ENCODE data around the gene STARD8. TPM values are rescaled to one million over a fixed set of nuclear protein-coding genes. Genes with fewer than 3 reads are reported as not detected.
A peak's percentile ranks its signal among the peaks of the same experiment; 100 is the strongest.

STARD8 gene
- total RNA-seq, 1 donor from 2014 or later, result 1.7 TPM

DNA sequence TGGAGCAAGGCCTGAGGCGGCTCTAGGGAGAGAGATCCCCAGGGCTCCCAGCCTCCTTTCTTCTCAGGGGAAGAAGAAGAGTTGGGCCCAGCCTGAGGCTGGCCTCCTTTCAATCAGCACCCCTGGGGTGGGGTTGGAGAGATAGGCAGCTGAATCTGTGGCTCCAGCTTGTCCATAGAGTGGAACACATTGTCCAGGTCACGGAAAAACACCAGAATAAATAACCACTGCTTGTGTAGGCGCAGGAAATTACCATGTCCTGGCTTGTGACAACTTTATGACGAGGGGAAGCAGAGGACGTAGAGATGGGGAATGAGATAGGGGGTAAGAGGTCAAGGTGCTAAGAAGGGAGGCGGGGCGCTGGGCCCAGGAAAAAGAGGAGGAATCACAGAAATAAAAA, 100.6 kb downstream of the STARD8 start:
- DNase-seq (ENCODE audit: extremely low spot score, unreplicated experiment), result peak; percentile 64
- H3K9me3 Mint-ChIP-seq (ENCODE audit: unreplicated experiment), result peaks cover 10% of the 10 kb centered on the region
- no peaks in the 10 kb centered on the region for H3K4me1 Mint-ChIP-seq (ENCODE audit: unreplicated experiment)
- H3K27me3 Mint-ChIP-seq (ENCODE audit: unreplicated experiment), result no peaks in the 10 kb centered on the region
- no peak overlapping the region for H3K4me3 Mint-ChIP-seq (ENCODE audit: unreplicated experiment)
- H3K36me3 Mint-ChIP-seq (ENCODE audit: unreplicated experiment), result no peaks in the 10 kb centered on the region
- TF ChIP-seq, protein P1, sequence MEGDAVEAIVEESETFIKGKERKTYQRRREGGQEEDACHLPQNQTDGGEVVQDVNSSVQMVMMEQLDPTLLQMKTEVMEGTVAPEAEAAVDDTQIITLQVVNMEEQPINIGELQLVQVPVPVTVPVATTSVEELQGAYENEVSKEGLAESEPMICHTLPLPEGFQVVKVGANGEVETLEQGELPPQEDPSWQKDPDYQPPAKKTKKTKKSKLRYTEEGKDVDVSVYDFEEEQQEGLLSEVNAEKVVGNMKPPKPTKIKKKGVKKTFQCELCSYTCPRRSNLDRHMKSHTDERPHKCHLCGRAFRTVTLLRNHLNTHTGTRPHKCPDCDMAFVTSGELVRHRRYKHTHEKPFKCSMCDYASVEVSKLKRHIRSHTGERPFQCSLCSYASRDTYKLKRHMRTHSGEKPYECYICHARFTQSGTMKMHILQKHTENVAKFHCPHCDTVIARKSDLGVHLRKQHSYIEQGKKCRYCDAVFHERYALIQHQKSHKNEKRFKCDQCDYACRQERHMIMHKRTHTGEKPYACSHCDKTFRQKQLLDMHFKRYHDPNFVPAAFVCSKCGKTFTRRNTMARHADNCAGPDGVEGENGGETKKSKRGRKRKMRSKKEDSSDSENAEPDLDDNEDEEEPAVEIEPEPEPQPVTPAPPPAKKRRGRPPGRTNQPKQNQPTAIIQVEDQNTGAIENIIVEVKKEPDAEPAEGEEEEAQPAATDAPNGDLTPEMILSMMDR (IDR thresholded peaks at IDR 0.05), result no peak
- no peak overlapping the region for H3K27ac Mint-ChIP-seq (ENCODE audit: unreplicated experiment)

DNA sequence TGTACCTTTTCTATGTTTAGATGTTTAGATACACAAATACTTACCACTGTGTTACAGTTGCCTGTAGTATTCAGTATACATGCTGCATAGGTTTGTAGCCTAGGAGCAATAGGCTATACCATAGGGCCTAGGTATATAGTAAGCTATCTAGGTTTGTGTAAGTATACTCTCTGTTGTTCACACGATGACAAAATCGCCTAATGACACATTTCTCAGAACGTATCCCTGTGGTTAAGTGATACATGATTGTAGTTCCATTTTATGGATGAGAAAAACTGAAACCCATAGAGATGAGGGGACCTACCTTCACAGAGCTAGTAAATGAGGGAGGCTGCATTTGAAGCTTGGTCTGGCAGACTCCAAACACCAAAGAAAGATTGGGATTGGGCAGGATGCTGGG, 102.0 kb downstream of the STARD8 start:
- Mint-ChIP-seq H3K27me3 (ENCODE audit: unreplicated experiment) (no peaks in the 10 kb centered on the region), H3K4me1 (ENCODE audit: unreplicated experiment) (no peaks in the 10 kb centered on the region), H3K4me3 (ENCODE audit: unreplicated experiment) (no peak overlapping the region), H3K36me3 (ENCODE audit: unreplicated experiment) (no peaks in the 10 kb centered on the region), H3K9me3 (ENCODE audit: unreplicated experiment) (peaks cover 5% of the 10 kb centered on the region), H3K27ac (ENCODE audit: unreplicated experiment) (no peak overlapping the region)
- DNase-seq (ENCODE audit: extremely low spot score, unreplicated experiment), result no peak
- TF ChIP-seq, protein P1 (IDR thresholded peaks at IDR 0.05), result no peak

DNA sequence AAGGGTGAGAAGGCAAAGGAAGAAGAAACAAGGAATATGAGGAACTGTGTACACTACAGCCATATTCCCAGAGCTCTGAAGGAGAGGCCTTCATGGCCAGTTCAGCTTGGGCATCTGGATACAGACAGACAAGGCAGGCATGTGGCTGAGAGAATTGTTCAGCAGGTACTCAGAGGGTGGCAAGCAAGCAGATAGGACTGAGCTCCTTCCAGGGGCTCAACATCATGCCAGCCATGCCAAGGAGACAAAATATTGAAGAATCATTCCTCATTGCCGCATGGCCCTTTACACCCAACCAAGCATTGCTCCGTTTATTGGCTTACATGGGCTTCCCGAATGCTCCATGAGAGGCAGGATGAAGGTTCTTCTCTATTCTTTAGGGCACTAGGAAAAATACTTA, 102.8 kb downstream of the STARD8 start:
- H3K27me3 Mint-ChIP-seq (ENCODE audit: unreplicated experiment), result no peaks in the 10 kb centered on the region
- no peak overlapping the region for H3K4me3 Mint-ChIP-seq (ENCODE audit: unreplicated experiment)
- peak; percentile 32 for DNase-seq (ENCODE audit: extremely low spot score, unreplicated experiment)
- TF ChIP-seq, protein P1 (IDR thresholded peaks at IDR 0.05), result no peak
- no peaks in the 10 kb centered on the region for H3K36me3 Mint-ChIP-seq (ENCODE audit: unreplicated experiment)
- peaks cover 5% of the 10 kb centered on the region for H3K9me3 Mint-ChIP-seq (ENCODE audit: unreplicated experiment)
- no peaks in the 10 kb centered on the region for H3K4me1 Mint-ChIP-seq (ENCODE audit: unreplicated experiment)
- no peak overlapping the region for H3K27ac Mint-ChIP-seq (ENCODE audit: unreplicated experiment)

DNA sequence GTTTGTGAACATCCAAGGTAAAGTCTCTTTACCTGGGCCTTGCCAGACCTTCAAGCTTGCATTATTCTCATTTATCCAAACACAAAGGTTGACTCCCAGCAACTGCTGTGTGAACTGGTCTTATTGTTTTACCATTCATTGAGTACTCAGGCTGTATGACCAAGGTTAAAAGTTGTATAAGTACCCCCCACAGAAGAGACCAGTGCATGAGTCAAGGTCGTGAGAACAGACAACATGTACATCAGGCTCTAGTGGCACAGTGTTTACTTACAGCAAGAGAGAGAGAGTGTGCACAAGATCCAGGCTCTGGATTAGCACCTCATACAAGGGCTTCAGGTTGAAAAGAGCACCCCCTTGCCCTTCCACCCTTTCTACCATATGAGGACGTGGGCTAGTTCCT, 103.9 kb downstream of the STARD8 start:
- Mint-ChIP-seq H3K27ac (ENCODE audit: unreplicated experiment) (no peak overlapping the region), H3K4me1 (ENCODE audit: unreplicated experiment) (no peaks in the 10 kb centered on the region), H3K27me3 (ENCODE audit: unreplicated experiment) (no peaks in the 10 kb centered on the region), H3K9me3 (ENCODE audit: unreplicated experiment) (peaks cover 5% of the 10 kb centered on the region), H3K4me3 (ENCODE audit: unreplicated experiment) (no peak overlapping the region), H3K36me3 (ENCODE audit: unreplicated experiment) (no peaks in the 10 kb centered on the region)
- TF ChIP-seq, protein P1 (IDR thresholded peaks at IDR 0.05), result no peak
- peak; percentile 48 for DNase-seq (ENCODE audit: extremely low spot score, unreplicated experiment)

DNA sequence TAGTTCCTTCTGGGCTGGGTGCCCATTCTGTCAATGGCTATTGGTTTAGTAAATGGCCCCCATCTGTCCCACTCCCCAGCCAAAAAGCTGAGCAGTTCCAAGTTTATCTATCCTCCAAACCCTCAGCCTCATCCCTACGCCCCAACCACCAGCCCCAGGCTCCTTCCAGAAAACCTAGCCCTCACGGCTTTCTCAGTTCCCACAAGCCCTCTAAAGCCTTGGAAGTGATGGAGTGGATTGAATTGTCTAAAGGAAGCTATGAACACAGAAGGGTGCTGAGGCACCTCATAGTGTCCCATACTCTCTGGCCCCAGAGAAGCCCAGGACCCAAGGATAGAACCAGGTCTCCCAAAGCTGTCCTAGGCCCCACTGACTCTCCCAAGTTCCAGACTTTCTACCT, 105.8 kb downstream of the STARD8 start:
- peaks cover 5% of the 10 kb centered on the region for H3K9me3 Mint-ChIP-seq (ENCODE audit: unreplicated experiment)

More for the DNA sequence above, 105.8 kb downstream of the STARD8 start:
- Mint-ChIP-seq H3K36me3 (ENCODE audit: unreplicated experiment) (no peaks in the 10 kb centered on the region), H3K27ac (ENCODE audit: unreplicated experiment) (no peak overlapping the region), H3K4me3 (ENCODE audit: unreplicated experiment) (no peak overlapping the region), H3K4me1 (ENCODE audit: unreplicated experiment) (no peaks in the 10 kb centered on the region), H3K27me3 (ENCODE audit: unreplicated experiment) (no peaks in the 10 kb centered on the region)
- DNase-seq (ENCODE audit: extremely low spot score, unreplicated experiment), result peak; percentile 56
- TF ChIP-seq, protein P1 (IDR thresholded peaks at IDR 0.05), result no peak
